Glutamatergic neuron (in vitro differentiated cells): Measurements from ENCODE around the gene SLC49A3. TPM values are rescaled to one million over a fixed set of nuclear protein-coding genes. Genes with fewer than 3 reads are reported as not detected.
"Not testable (repeated sequence)": the region's sequence is repeated elsewhere in the genome, so short reads cannot be mapped to it uniquely, and the experiment has no call there.

Experiments used
- DNase-seq: peaks from one replicate; pipeline ENCODE4 v3.0.0; 2022
- H3K27ac Mint-ChIP-seq: one replicate; pipeline ENCODE4 v1.8.0; 2020; ENCODE audit warnings: mild to moderate bottlenecking, mixed read lengths, inconsistent platforms; ENCODE audit not compliant: unreplicated experiment
- H3K27me3 Mint-ChIP-seq: one replicate; pipeline ENCODE4 v1.8.0; 2020; ENCODE audit warnings: mild to moderate bottlenecking, moderate library complexity, mixed read lengths, inconsistent platforms; ENCODE audit not compliant: unreplicated experiment
- H3K36me3 Mint-ChIP-seq: one replicate; pipeline ENCODE4 v1.8.0; 2020; ENCODE audit warnings: mild to moderate bottlenecking, mixed read lengths, inconsistent platforms; ENCODE audit not compliant: unreplicated experiment
- H3K4me1 Mint-ChIP-seq: one replicate; pipeline ENCODE4 v1.8.0; 2020; ENCODE audit warnings: mild to moderate bottlenecking, low read depth, mixed read lengths, inconsistent platforms; ENCODE audit not compliant: unreplicated experiment
- H3K4me3 Mint-ChIP-seq: one replicate; pipeline ENCODE4 v1.8.0; 2020; ENCODE audit warnings: mild to moderate bottlenecking, mixed read lengths, inconsistent platforms; ENCODE audit not compliant: unreplicated experiment
- H3K9me3 Mint-ChIP-seq: one replicate; pipeline ENCODE4 v1.8.0; 2020; ENCODE audit warnings: mild to moderate bottlenecking, moderate library complexity, mixed read lengths, inconsistent platforms; ENCODE audit not compliant: unreplicated experiment
- long read RNA-seq: library from polyadenylated mRNA; unstranded; transcript quantifications from one replicate; pipeline ENCODE4 v2.0.0, GENCODE V29; 2020; ENCODE audit not compliant: unreplicated experiment
- total RNA-seq: library from RNA; stranded (reverse); fragmentation: NEBNext Ultra II Directional; extraction: Animal tissue kit (Norgen Biotek cat#: 25700); gene quantifications from one replicate; pipeline ENCODE4 v1.2.1, GENCODE V29; 2021; ENCODE audit not compliant: unreplicated experiment
- TF ChIP-seq, protein P1 (sequence below): fragments of 200-600 bp; sonication (generic); IDR thresholded peaks from one replicate; pipeline ENCODE4 v1.5.0; 2021; ENCODE audit not compliant: partially characterized antibody, unreplicated experiment

The SLC49A3 gene
- total RNA-seq = not detected
- long read RNA-seq = 0 reads

DNA sequence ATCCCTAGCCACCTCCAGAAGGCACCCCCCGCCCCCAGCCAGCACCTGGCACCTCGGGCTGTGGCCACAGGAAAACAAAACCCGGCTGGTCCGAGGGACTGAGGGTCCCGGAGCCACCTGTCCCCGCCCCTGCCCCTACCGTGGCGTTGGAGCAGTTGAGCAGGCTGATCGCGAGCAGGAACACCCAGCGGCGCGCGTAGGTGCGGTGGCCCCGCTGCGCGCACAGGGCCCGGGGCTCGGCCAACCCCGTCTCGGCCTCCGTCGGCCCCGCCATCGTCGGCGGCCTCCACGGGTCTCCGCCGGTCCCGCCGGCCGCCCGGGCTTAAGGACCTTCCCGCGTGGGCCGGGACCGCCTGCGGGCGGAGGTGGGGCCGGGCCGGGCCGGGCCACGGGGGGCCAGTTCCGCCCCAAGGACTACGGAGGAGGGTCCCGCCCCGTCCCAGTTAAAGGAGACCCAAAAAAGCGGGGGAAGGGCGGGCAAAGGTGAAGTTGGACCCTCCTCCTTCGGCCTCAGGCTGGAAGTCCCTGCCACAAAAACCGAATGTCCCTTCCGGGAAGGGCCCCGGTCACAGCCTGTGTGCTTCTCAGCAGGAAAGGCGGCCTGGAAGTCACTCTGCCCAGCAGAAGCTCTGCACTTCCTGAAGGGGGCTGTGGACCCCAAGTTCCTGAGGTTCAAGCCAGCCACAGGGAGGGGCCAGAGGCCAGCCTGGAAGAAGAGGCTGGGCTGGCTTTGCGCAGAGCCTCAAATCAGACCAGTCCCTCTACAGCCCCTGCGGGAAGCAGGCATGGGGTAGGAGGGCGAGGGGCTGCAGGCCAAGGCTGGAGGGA is at the start of gene SLC49A3:
SLC49A3 (minus strand) TSS at position 298 of the 828 bp plus-strand sequence; CDS start at position 274, 24 bp downstream.
- TF ChIP-seq, protein P1, sequence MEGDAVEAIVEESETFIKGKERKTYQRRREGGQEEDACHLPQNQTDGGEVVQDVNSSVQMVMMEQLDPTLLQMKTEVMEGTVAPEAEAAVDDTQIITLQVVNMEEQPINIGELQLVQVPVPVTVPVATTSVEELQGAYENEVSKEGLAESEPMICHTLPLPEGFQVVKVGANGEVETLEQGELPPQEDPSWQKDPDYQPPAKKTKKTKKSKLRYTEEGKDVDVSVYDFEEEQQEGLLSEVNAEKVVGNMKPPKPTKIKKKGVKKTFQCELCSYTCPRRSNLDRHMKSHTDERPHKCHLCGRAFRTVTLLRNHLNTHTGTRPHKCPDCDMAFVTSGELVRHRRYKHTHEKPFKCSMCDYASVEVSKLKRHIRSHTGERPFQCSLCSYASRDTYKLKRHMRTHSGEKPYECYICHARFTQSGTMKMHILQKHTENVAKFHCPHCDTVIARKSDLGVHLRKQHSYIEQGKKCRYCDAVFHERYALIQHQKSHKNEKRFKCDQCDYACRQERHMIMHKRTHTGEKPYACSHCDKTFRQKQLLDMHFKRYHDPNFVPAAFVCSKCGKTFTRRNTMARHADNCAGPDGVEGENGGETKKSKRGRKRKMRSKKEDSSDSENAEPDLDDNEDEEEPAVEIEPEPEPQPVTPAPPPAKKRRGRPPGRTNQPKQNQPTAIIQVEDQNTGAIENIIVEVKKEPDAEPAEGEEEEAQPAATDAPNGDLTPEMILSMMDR = no peak
- peaks cover 15% of the 10 kb centered on the region for H3K27me3 Mint-ChIP-seq
- no peaks in the 10 kb centered on the region for H3K4me1 Mint-ChIP-seq
- no peak for DNase-seq
- H3K36me3 Mint-ChIP-seq = peaks cover 5% of the 10 kb centered on the region
- H3K27ac Mint-ChIP-seq = no peak within 1 kb of the TSS
- H3K4me3 Mint-ChIP-seq = no peak within 1 kb of the TSS
- peaks cover 4% of the 10 kb centered on the region for H3K9me3 Mint-ChIP-seq

DNA sequence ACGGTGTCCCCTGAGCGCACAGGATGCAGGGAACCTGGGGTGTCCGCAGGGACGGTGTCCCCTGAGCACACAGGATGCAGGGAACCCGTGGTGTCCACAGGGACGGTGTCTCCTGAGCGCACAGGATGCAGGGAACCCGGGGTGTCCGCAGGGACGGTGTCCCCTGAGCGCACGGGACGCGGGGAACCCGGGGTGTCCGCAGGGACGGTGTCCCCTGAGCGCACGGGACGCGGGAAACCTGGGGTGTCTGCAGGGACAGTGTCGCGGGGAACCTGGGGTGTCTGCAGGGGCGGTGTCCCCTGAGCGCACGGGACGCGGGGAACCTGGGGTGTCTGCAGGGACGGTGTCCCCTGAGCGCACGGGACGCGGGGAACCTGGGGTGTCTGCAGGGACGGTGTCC is 47.6 kb upstream of the SLC49A3 start:
- not testable (repeated sequence) for H3K4me1 Mint-ChIP-seq, H3K27me3 Mint-ChIP-seq, H3K36me3 Mint-ChIP-seq, H3K9me3 Mint-ChIP-seq, H3K27ac Mint-ChIP-seq, DNase-seq, H3K4me3 Mint-ChIP-seq

DNA sequence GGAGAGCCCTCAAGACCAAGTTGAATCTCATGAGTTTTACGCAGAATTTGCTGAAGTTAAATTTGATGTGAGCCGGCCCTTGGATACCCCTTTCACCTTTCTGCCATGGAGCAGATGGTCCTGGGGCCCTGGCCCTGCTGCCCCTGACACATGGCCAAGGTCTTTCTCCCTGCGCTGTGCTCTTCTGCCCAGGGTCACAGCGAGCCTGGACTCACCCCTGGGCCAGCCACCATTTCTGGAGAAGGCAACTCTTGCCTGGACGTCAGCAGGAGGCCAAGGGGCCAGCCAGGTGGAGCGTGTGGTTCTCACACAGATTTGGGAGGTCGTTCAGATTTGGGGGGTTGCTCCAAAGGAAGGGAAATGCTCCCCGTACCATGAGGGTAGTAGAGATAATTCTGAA is 46.6 kb upstream of the SLC49A3 start:
- Mint-ChIP-seq H3K4me1 (no peaks in the 10 kb centered on the region), H3K36me3 (peaks cover 3% of the 10 kb centered on the region), H3K27ac (no peak overlapping the region), H3K27me3 (peaks cover 3% of the 10 kb centered on the region), H3K4me3 (no peak overlapping the region), H3K9me3 (peaks cover 8% of the 10 kb centered on the region)
- TF ChIP-seq, protein P1 = no peak
- no peak for DNase-seq

DNA sequence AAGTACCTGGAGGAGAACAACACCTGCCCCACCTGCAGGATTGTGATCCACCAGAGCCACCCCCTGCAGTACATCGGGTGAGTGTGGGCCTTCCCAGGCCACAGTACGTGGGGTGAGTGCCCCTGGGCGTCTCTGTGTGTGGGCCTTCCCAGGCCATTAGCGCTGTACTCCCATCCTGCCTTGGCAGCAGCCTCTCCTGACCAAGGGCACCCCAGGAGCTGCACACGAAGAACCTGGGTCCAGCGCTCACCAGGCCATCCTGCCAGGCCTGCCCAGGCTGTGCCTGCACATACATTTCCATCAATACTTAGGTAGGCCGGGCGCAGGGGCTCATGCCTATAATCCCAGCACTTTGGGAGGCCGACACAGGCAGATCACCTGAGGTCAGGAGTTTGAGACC is 46.0 kb upstream of the SLC49A3 start:
- Mint-ChIP-seq H3K27me3 (peaks cover 3% of the 10 kb centered on the region), H3K9me3 (peaks cover 9% of the 10 kb centered on the region), H3K4me3 (no peak overlapping the region), H3K36me3 (peaks cover 4% of the 10 kb centered on the region), H3K27ac (no peak overlapping the region), H3K4me1 (no peaks in the 10 kb centered on the region)
- TF ChIP-seq, protein P1 = no peak
- no peak for DNase-seq

DNA sequence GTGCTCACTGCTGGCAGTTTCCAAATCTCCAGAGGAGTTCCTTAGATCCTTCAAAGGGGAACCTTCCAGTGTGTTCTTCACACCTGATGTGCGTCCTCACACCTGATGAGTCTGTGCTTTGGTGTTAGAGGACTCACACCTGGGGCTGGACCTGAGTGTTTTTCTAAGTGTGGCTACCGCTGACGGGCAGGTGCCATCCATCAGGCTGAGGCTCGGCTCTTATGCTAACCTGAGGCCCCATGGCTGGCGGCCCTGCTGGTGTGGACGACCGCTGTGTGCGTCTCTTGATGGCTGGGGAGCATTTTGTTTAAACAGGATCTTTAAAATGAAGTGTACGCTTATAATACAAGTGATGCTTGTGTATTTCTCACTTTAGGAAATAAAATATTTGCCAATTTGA is 45.1 kb upstream of the SLC49A3 start:
- peaks cover 4% of the 10 kb centered on the region for H3K36me3 Mint-ChIP-seq

More for the DNA sequence above, 45.1 kb upstream of the SLC49A3 start:
- peaks cover 3% of the 10 kb centered on the region for H3K4me1 Mint-ChIP-seq
- TF ChIP-seq, protein P1 = no peak
- peaks cover 7% of the 10 kb centered on the region for H3K27me3 Mint-ChIP-seq
- no peak overlapping the region for H3K4me3 Mint-ChIP-seq
- peaks cover 9% of the 10 kb centered on the region for H3K9me3 Mint-ChIP-seq
- H3K27ac Mint-ChIP-seq = no peak overlapping the region
- no peak for DNase-seq
